Measurements from ENCODE around the gene TIGAR.

GRCh38 chr12:4346931-4347330 lies 25.9 kb downstream of the TIGAR start:
- TF ChIP-seq CTCF (IDR thresholded peaks at IDR 0.05; ENCODE audit: low read depth, low read length) (no peak), EZH2phosphoT487 (IDR thresholded peaks at IDR 0.05; ENCODE audit: low read depth) (no peak)

All from OCI-LY3 (cell line).